Measurements from ENCODE around the gene ROR1.

Gene ROR1

DNA sequence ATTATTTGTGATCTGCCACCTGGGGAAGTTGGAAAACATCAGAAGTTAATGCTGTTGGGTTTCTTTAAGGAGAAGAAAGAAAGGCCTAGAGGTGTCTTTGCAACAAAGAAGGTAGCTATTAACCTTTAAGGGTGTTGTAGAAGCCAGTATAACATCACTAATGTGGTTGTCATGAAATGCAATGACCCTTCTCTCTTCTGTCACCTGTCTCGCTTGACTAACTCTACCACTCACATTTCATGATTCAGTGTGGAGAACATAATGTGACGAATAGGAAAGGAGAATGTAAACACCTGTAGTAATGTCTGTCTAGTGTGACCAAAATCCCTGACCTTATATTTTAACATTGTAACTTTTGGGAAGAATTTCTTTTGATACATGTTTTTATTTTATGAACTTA is 217.9 kb downstream of the ROR1 start:
- no peak for DNase-seq (ENCODE audit: low read depth)
- H3K4me3 ChIP-seq (ENCODE audit: low read length), result no peak overlapping the region
- TF ChIP-seq, protein P1, sequence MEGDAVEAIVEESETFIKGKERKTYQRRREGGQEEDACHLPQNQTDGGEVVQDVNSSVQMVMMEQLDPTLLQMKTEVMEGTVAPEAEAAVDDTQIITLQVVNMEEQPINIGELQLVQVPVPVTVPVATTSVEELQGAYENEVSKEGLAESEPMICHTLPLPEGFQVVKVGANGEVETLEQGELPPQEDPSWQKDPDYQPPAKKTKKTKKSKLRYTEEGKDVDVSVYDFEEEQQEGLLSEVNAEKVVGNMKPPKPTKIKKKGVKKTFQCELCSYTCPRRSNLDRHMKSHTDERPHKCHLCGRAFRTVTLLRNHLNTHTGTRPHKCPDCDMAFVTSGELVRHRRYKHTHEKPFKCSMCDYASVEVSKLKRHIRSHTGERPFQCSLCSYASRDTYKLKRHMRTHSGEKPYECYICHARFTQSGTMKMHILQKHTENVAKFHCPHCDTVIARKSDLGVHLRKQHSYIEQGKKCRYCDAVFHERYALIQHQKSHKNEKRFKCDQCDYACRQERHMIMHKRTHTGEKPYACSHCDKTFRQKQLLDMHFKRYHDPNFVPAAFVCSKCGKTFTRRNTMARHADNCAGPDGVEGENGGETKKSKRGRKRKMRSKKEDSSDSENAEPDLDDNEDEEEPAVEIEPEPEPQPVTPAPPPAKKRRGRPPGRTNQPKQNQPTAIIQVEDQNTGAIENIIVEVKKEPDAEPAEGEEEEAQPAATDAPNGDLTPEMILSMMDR (conservative IDR thresholded peaks at IDR 0.05; ENCODE audit: low read depth, low read length), result no peak

GRCh38 chr1:64000021-64000420 is 226.2 kb downstream of the ROR1 start:
- TF ChIP-seq, protein P1 (conservative IDR thresholded peaks at IDR 0.05; ENCODE audit: low read depth, low read length), result no peak
- no peak overlapping the region for H3K4me3 ChIP-seq (ENCODE audit: low read length)
- DNase-seq (ENCODE audit: low read depth), result no peak

GRCh38 chr1:64001038-64001437 is 227.2 kb downstream of the ROR1 start:
- TF ChIP-seq, protein P1 (conservative IDR thresholded peaks at IDR 0.05; ENCODE audit: low read depth, low read length), result no peak
- no peak overlapping the region for H3K4me3 ChIP-seq (ENCODE audit: low read length)
- DNase-seq (ENCODE audit: low read depth), result no peak

DNA sequence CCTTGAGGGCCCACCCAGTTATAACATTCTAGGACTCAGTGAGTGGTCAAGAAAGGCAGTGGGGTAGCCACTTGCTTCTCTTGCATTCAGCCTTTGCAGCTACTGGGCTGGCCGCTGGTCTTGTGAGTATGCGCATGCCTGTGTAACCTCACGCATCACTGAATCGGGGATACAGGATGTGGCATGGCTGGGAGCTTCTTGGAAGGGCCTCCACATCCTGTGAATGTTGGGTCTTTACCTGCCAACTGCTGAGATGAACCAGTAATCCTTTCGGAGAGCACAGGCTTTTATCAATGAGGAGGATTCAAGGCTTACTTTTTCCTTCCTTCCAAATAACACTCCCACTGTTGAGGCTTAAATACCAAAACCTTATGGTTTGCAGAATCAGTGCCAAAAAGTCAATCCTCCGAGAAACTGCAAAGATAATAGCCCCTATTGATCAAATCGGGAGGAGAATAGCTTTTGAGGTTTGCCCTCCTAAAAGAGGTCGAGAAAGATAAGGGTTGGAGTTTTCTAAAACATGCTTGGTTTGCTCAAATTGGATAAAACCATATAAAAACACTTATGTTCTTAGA is 230.7 kb downstream of the ROR1 start:
- H3K4me3 ChIP-seq (ENCODE audit: low read length), result no peak overlapping the region
- peak; percentile 36 for DNase-seq (ENCODE audit: low read depth)
- TF ChIP-seq, protein P1 (conservative IDR thresholded peaks at IDR 0.05; ENCODE audit: low read depth, low read length), result no peak

DNA sequence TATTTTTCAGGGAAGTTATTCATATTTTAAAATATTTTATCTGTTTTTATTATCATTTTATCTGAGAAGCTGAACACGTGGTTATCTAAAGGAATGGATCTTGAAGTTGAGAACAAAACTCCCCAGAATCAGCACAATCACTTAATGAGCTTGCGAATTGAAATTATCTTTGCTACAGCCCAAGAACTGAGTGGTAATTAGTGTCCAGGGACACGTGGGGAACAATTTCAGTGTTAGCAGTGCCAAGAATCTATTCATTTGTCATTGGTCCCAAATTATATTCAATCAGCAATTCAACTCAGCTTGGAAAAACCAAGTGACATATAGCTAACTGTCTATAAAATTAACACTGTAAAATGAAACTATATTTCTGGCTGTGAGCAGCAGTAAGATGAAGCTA is 232.0 kb downstream of the ROR1 start:
- H3K4me3 ChIP-seq (ENCODE audit: low read length), result no peak overlapping the region
- no peak for DNase-seq (ENCODE audit: low read depth)
- TF ChIP-seq, protein P1 (conservative IDR thresholded peaks at IDR 0.05; ENCODE audit: low read depth, low read length), result no peak

DNA sequence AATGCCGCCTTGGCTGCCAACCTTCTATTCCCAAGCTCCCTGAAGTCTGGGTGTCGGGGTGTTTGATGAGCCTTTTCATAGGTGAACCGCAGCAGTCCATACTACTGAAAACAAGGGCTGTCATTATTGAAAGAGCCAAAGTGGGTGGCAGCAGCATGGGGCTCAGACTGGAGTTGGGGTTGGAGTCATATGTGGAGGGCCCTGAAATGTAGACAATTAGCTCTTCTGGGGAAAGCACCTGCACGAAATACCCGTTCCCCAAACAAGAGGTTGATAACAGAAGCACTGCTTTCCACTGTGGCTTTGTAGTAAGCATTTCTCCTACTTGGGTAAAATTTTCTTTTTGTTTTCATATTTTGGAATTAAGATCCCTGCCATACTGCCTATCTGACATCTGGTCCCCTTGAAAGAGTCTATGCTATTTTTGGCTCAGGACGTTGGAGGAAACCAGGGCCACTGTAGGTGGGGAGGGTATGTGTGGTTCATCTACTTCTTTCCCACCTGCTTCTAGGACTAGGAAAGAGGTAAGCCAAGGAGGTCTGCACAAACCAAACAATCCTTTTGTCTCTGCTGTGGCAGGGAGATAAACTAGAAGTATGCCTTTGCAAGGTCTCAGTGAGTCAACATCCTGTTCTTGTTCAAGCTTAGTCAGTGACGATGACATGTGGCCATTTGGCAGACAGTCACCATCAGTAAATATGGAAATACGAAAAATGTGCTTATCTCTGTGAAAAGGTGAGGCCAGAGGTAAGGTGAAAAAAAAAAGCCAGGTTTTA is 232.6 kb downstream of the ROR1 start:
- DNase-seq (ENCODE audit: low read depth), result peak; percentile 52
- TF ChIP-seq, protein P1 (conservative IDR thresholded peaks at IDR 0.05; ENCODE audit: low read depth, low read length), result no peak
- no peak overlapping the region for H3K4me3 ChIP-seq (ENCODE audit: low read length)

DNA sequence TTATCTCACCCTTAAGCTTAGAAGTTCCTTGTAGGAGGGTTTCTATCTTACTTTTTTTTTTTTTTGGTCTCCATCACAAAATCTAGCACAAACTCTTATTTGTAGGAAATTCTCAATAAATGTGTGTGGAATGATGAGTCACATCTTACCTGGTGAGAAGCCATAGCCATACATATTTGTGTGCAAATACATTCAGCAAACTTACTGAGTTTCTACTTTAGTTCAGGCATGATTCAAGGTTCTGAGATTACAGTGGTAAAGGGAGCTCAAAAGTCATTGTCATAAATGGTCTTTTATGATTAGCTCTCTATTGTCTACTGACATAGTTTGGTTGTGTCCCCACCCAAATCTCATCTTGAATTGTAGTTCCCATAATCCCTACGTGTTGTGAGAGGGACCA is 236.5 kb downstream of the ROR1 start:
- no peak for DNase-seq (ENCODE audit: low read depth)
- H3K4me3 ChIP-seq (ENCODE audit: low read length), result no peak overlapping the region
- TF ChIP-seq, protein P1 (conservative IDR thresholded peaks at IDR 0.05; ENCODE audit: low read depth, low read length), result no peak
